H9 (cell line): Measurements from ENCODE around the gene GPC3. TPM values are rescaled to one million over a fixed set of nuclear protein-coding genes. Genes with fewer than 3 reads are reported as not detected.

ENCODE experiments used
- DNase-seq: peaks from one replicate; pipeline ENCODE4 v3.0.0-alpha.2; 2017
- H2AFZ ChIP-seq: one replicate; pipeline ENCODE4 v1.6.1; 2013; ENCODE audit warnings: mild to moderate bottlenecking, low read length, control low read depth, moderate library complexity
- H2AK5ac ChIP-seq: 2 replicates; pipeline ENCODE4 v1.6.1; 2013; ENCODE audit warnings: low read length, control low read depth, mixed read lengths; ENCODE audit not compliant: insufficient read length
- H2BK120ac ChIP-seq: one replicate; pipeline ENCODE4 v1.6.1; 2013; ENCODE audit warnings: low read depth, mild to moderate bottlenecking, low read length, control low read depth, inconsistent platforms; ENCODE audit not compliant: poor library complexity, severe bottlenecking
- H2BK12ac ChIP-seq: 2 replicates; pipeline ENCODE4 v1.6.1; 2013; ENCODE audit warnings: low read length, control low read depth, mixed read lengths, low read depth; ENCODE audit not compliant: insufficient read length
- H2BK15ac ChIP-seq: 2 replicates; pipeline ENCODE4 v1.6.1; 2013; ENCODE audit warnings: low read depth, low read length, control low read depth
- H2BK20ac ChIP-seq: one replicate; pipeline ENCODE4 v1.6.1; 2013; ENCODE audit warnings: low read depth, mild to moderate bottlenecking, low read length, control low read depth, inconsistent platforms; ENCODE audit not compliant: poor library complexity, severe bottlenecking
- H2BK5ac ChIP-seq: 2 replicates; pipeline ENCODE4 v1.6.1; 2013; ENCODE audit warnings: low read length, control low read depth, mixed read lengths; ENCODE audit not compliant: insufficient read length
- H3K14ac ChIP-seq: 2 replicates; pipeline ENCODE4 v1.6.1; 2013; ENCODE audit warnings: low read length, control low read depth; ENCODE audit not compliant: insufficient read depth
- H3K18ac ChIP-seq: 2 replicates; pipeline ENCODE4 v1.6.1; 2013; ENCODE audit warnings: low read depth, mild to moderate bottlenecking, mixed read lengths, low read length, control low read depth; ENCODE audit not compliant: insufficient read length
- H3K23ac ChIP-seq: 2 replicates; pipeline ENCODE4 v1.6.1; 2013; ENCODE audit warnings: low read length, control low read depth, mixed read lengths, low read depth; ENCODE audit not compliant: insufficient read length
- H3K23me2 ChIP-seq: 2 replicates; pipeline ENCODE4 v1.6.1; 2013; ENCODE audit warnings: low read depth, mild to moderate bottlenecking, mixed read lengths, low read length, control low read depth; ENCODE audit not compliant: insufficient read length, poor library complexity, severe bottlenecking
- H3K27ac ChIP-seq: 2 replicates; pipeline ENCODE4 v1.5.1; 2013; ENCODE audit warnings: low read length, control low read depth, mixed read lengths, low read depth; ENCODE audit not compliant: insufficient read length
- H3K27me3 ChIP-seq: 2 replicates; pipeline ENCODE4 v1.6.1; 2013; ENCODE audit warnings: low read length, control low read depth, inconsistent platforms; ENCODE audit not compliant: insufficient read depth
- H3K4ac ChIP-seq: 2 replicates; pipeline ENCODE4 v1.6.1; 2013; ENCODE audit warnings: low read depth, mild to moderate bottlenecking, control low read depth, inconsistent platforms, low read length, moderate library complexity
- H3K4me1 ChIP-seq: 2 replicates; pipeline ENCODE4 v1.6.1; 2013; ENCODE audit warnings: low read length, control low read depth, inconsistent platforms; ENCODE audit not compliant: insufficient read depth
- H3K4me2 ChIP-seq: 2 replicates; pipeline ENCODE4 v1.6.1; 2013; ENCODE audit warnings: low read length, control low read depth, mixed read lengths; ENCODE audit not compliant: insufficient read length, insufficient read depth
- H3K56ac ChIP-seq: 2 replicates; pipeline ENCODE4 v1.6.1; 2013; ENCODE audit warnings: low read depth, mild to moderate bottlenecking, mixed read lengths, low read length, control low read depth; ENCODE audit not compliant: insufficient read length
- H3K79me1 ChIP-seq: 2 replicates; pipeline ENCODE4 v1.6.1; 2013; ENCODE audit warnings: low read depth, mild to moderate bottlenecking, moderate library complexity, low read length, control low read depth, inconsistent platforms; ENCODE audit not compliant: insufficient read depth, poor library complexity, severe bottlenecking
- H3K79me2 ChIP-seq: 2 replicates; pipeline ENCODE4 v1.6.1; 2013; ENCODE audit warnings: low read length, control low read depth, inconsistent platforms; ENCODE audit not compliant: insufficient read depth
- H3K9ac ChIP-seq: 2 replicates; pipeline ENCODE4 v1.6.1; 2013; ENCODE audit warnings: low read length, control low read depth, mixed read lengths; ENCODE audit not compliant: insufficient read length; ENCODE audit errors: extremely low read depth
- H3K9me3 ChIP-seq: one replicate; pipeline ENCODE4 v1.6.1; 2013; ENCODE audit warnings: low read depth, low read length, inconsistent platforms; ENCODE audit not compliant: control insufficient read depth
- H3T11ph ChIP-seq: one replicate; pipeline ENCODE4 v1.6.1; 2013; ENCODE audit warnings: mild to moderate bottlenecking, low read length, control low read depth, inconsistent platforms
- H4K20me1 ChIP-seq: one replicate; pipeline ENCODE4 v1.6.1; 2013; ENCODE audit not compliant: control insufficient read depth, insufficient read length, insufficient read depth
- H4K5ac ChIP-seq: 2 replicates; pipeline ENCODE4 v1.6.1; 2013; ENCODE audit warnings: low read depth, mild to moderate bottlenecking, mixed read lengths, low read length, control low read depth; ENCODE audit not compliant: insufficient read length
- H4K8ac ChIP-seq: replicated peaks from 2 replicates; pipeline ENCODE4 v1.6.1; 2013; ENCODE audit warnings: low read length, control low read depth, mixed read lengths, low read depth; ENCODE audit not compliant: insufficient read length
- H4K91ac ChIP-seq: 2 replicates; pipeline ENCODE4 v1.6.1; 2013; ENCODE audit warnings: low read depth, mild to moderate bottlenecking, moderate library complexity, mixed read lengths, low read length, control low read depth; ENCODE audit not compliant: insufficient read length
- H3K27ac Mint-ChIP-seq, 3 experiments: 2 replicates in 2 of 3; 3 replicates in 1 of 3; pipeline ENCODE4 v1.8.0; 2020 to 2021; ENCODE audit warnings: mixed read lengths in 3 of 3, mild to moderate bottlenecking in 1 of 3, moderate library complexity in 1 of 3
- H3K27me3 Mint-ChIP-seq: 2 replicates; pipeline ENCODE4 v1.8.0; 2021; ENCODE audit warnings: low read depth, mild to moderate bottlenecking, moderate library complexity, mixed read lengths
- H3K36me3 Mint-ChIP-seq, 3 experiments: 2 replicates in 2 of 3; 3 replicates in 1 of 3; pipeline ENCODE4 v1.8.0; 2020 to 2021; ENCODE audit warnings: low read depth in 3 of 3, mixed read lengths in 3 of 3; ENCODE audit not compliant: insufficient read depth in 1 of 3
- H3K4me1 Mint-ChIP-seq, 2 experiments: 2 replicates each; pipeline ENCODE4 v1.8.0; 2020; ENCODE audit warnings: mixed read lengths in 2 of 2
- H3K4me3 Mint-ChIP-seq, 2 experiments: 2 replicates in 1 of 2; 3 replicates in 1 of 2; pipeline ENCODE4 v1.8.0; 2020 to 2021; ENCODE audit warnings: mild to moderate bottlenecking in 2 of 2, mixed read lengths in 2 of 2, moderate library complexity in 1 of 2
- H3K9me3 Mint-ChIP-seq, 2 experiments: 2 replicates in 1 of 2; 3 replicates in 1 of 2; pipeline ENCODE4 v1.8.0; 2020; ENCODE audit warnings: mild to moderate bottlenecking in 2 of 2, mixed read lengths in 2 of 2, moderate library complexity in 1 of 2
- CTCF ChIP-seq: fragments of 200-600 bp; sonication (generic); conservative IDR thresholded peaks from 3 replicates; pipeline ENCODE4 v1.8.0; 2021; ENCODE audit warnings: antibody characterized with exemption, mild to moderate bottlenecking
- WGBS: extraction: QIAGEN DNeasy Blood & Tissue Kit; methylation state at CpG from one replicate; pipeline ENCODE4 v1.1.7; 2013; ENCODE audit warnings: missing lambda C conversion rate, low lambda C conversion rate, mixed read lengths; ENCODE audit not compliant: insufficient read length; ENCODE audit errors: extremely low coverage; 5-methylcytosine and 5-hydroxymethylcytosine counted together
- total RNA-seq: library from RNA; stranded (reverse); gene quantifications from 2 replicates; pipeline ENCODE4 v1.2.1, GENCODE V29; 2021

Gene GPC3
- total RNA-seq, 1 experiment from 2014 or later: 108 TPM

GRCh38 chrX:133933316-133933715, 52.1 kb downstream of the GPC3 start:
- Histone ChIP-seq H2BK15ac (no peak overlapping the region), H3K23me2 (no peaks in the 10 kb centered on the region), H4K8ac (no peak overlapping the region), H2AK5ac (no peak overlapping the region), H3T11ph (no peak overlapping the region), H3K9ac (no peak overlapping the region), H4K5ac (no peak overlapping the region), H2BK12ac (no peak overlapping the region), H3K56ac (no peak overlapping the region), H2BK20ac (no peak overlapping the region), H2BK5ac (no peak overlapping the region), H3K14ac (no peak overlapping the region), H3K4me1 (no peaks in the 10 kb centered on the region), H4K91ac (no peak overlapping the region), H4K20me1 (no peaks in the 10 kb centered on the region), H2BK120ac (no peak overlapping the region), H3K4ac (no peak overlapping the region), H3K27me3 (no peaks in the 10 kb centered on the region), H3K27ac (no peak overlapping the region), H3K9me3 (no peaks in the 10 kb centered on the region), H3K79me1 (no peaks in the 10 kb centered on the region), H3K79me2 (no peaks in the 10 kb centered on the region), H3K18ac (no peak overlapping the region), H3K23ac (no peak overlapping the region), H2AFZ (no peak overlapping the region), H3K4me2 (no peak overlapping the region)
- H3K27ac Mint-ChIP-seq: peak overlapping the region in 2 of 3 experiments; percentile 20 to 82; a peak in 2 of 7 replicates
- no peak overlapping the region for H3K4me3 Mint-ChIP-seq
- H3K27me3 Mint-ChIP-seq: no peaks in the 10 kb centered on the region
- peaks cover 2 to 14% (median 6%) of the 10 kb centered on the region in 3 experiments; a peak in 4 of 7 replicates for H3K36me3 Mint-ChIP-seq
- H3K4me1 Mint-ChIP-seq: peaks cover 10 to 29% of the 10 kb centered on the region in 2 experiments
- 0 out of 5 replicates have a peak, but pooled peaks cover 0 to 3% of the 10 kb centered on the region in 2 experiments for H3K9me3 Mint-ChIP-seq
- no peak for DNase-seq
- TF ChIP-seq CTCF: no peak
- no CpG with 5 or more reads among the region's 2 CpGs for WGBS
